ENCODE measurements around the gene SOX30. TPM values are rescaled to one million over a fixed set of nuclear protein-coding genes. Genes with fewer than 3 reads are reported as not detected.

SOX30 gene
- total RNA-seq, 1 donor from 2014 or later, result not detected

DNA sequence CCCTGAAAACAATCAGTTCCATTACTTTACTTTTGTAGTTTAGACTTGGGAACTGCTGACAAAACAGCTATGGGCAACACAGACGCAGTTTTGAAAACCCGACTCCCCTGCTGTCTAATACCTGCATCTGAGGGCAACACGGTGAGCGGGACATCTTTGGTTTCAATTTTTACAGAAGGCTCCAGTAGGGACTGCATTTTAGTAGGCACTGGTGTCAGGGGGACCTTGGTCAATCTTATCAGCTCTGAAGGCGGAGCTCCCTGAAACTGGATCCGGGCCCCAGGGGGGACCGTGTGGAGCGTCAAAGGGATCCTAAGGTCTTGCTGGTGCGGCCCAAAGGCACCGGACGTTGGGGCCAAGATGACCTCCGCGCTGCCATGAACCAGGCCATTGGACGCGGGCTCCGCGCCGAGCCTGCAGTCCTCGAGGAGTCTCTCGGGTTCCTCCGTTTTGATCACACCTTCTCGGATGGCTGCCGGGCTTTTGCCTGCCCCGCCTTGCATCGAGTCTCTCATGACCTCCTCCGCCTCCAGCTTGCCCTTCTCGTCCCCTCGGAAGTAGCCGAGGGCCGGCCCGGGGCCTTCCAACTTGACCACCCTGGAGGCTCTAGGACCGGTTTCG, 1.1 kb downstream of the SOX30 start:
- DNase-seq (ENCODE audit: low read depth), result no peak
- H3K4me3 ChIP-seq (ENCODE audit: low read depth, low read length), result no peak overlapping the region
- no peak for TF ChIP-seq CTCF (IDR thresholded peaks at IDR 0.05; ENCODE audit: insufficient read depth, low read length, severe bottlenecking)
- H3K36me3 ChIP-seq (ENCODE audit: control insufficient read depth, insufficient read depth, low read length), result no peaks in the 10 kb centered on the region
- FAIRE-seq, result no peak
- H3K27me3 ChIP-seq (ENCODE audit: control insufficient read depth, insufficient read depth, low read length), result no peaks in the 10 kb centered on the region

DNA sequence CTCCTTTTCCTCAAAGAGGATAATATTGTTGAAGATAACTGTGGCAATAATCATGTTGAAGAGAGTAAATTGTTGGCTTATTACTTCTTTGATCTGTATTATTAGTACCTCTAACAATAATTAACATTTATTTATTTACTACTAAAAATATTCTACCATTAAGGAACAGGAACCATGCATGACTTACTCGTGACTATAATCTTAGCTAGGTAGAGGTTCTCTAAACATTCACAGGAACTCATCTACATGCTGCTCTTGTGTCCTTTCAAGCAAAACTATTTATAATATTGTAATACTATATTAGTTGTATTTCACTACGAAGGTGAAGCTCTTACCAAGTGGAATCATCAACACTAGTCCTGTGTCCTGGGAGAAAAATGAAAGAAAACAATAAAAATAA, 3.1 kb downstream of the SOX30 start:
- Histone ChIP-seq H3K36me3 (ENCODE audit: control insufficient read depth, insufficient read depth, low read length) (no peaks in the 10 kb centered on the region), H3K4me3 (ENCODE audit: low read depth, low read length) (no peak overlapping the region), H3K27me3 (ENCODE audit: control insufficient read depth, insufficient read depth, low read length) (no peaks in the 10 kb centered on the region)
- no peak for TF ChIP-seq CTCF (IDR thresholded peaks at IDR 0.05; ENCODE audit: insufficient read depth, low read length, severe bottlenecking)
- FAIRE-seq, result no peak
- DNase-seq (ENCODE audit: low read depth), result no peak

- no peaks in the 10 kb centered on the region for H3K36me3 ChIP-seq (ENCODE audit: control insufficient read depth, insufficient read depth, low read length)
- H3K4me3 ChIP-seq (ENCODE audit: low read depth, low read length), result no peak overlapping the region
- no peak for FAIRE-seq
Observed at GRCh38 chr5:157648275-157648990, 3.8 kb downstream of the SOX30 start.

GRCh38 chr5:157640406-157641066, 11.7 kb downstream of the SOX30 start:
- FAIRE-seq (no peak), DNase-seq (ENCODE audit: low read depth) (no peak)
- Histone ChIP-seq H3K36me3 (ENCODE audit: control insufficient read depth, insufficient read depth, low read length) (no peaks in the 10 kb centered on the region), H3K27me3 (ENCODE audit: control insufficient read depth, insufficient read depth, low read length) (no peaks in the 10 kb centered on the region), H3K4me3 (ENCODE audit: low read depth, low read length) (no peak overlapping the region)
- no peak for TF ChIP-seq CTCF (IDR thresholded peaks at IDR 0.05; ENCODE audit: insufficient read depth, low read length, severe bottlenecking)

More at GRCh38 chr5:157648275-157648990, 3.8 kb downstream of the SOX30 start:
- DNase-seq (ENCODE audit: low read depth), result no peak
- no peaks in the 10 kb centered on the region for H3K27me3 ChIP-seq (ENCODE audit: control insufficient read depth, insufficient read depth, low read length)
- TF ChIP-seq CTCF (IDR thresholded peaks at IDR 0.05; ENCODE audit: insufficient read depth, low read length, severe bottlenecking), result no peak

- TF ChIP-seq CTCF (IDR thresholded peaks at IDR 0.05; ENCODE audit: insufficient read depth, low read length, severe bottlenecking), result no peak
- FAIRE-seq (no peak), DNase-seq (ENCODE audit: low read depth) (no peak)
- H3K4me3 ChIP-seq (ENCODE audit: low read depth, low read length), result no peak overlapping the region
- no peaks in the 10 kb centered on the region for H3K27me3 ChIP-seq (ENCODE audit: control insufficient read depth, insufficient read depth, low read length)
- H3K36me3 ChIP-seq (ENCODE audit: control insufficient read depth, insufficient read depth, low read length), result no peaks in the 10 kb centered on the region
Observed at GRCh38 chr5:157630341-157630740, 21.9 kb downstream of the SOX30 start.
